AG04449 (cell line): ENCODE data around the gene HSPB7.
"Not testable (repeated sequence)": the region's sequence is repeated elsewhere in the genome, so short reads cannot be mapped to it uniquely, and the experiment has no call there.

ENCODE experiments used
- CTCF ChIA-PET: fragments of 350-600 bp; formaldehyde crosslinking; extraction: SDS; loops from one replicate; lab custom pipeline; 2021; ENCODE audit warnings: antibody characterized with exemption; lab: Yijun Ruan, JAX
- POLR2A ChIA-PET: fragments of 400-600, 350-600 bp; formaldehyde crosslinking; extraction: SDS; loops from one replicate; lab custom pipeline; 2020; ENCODE audit warnings: antibody characterized with exemption, inconsistent platforms; lab: Yijun Ruan, JAX
- DNase-seq: peaks from one replicate; pipeline ENCODE4 v3.0.0-alpha.2; 2010; ENCODE audit warnings: low read depth, low spot score
- H3K4me3 ChIP-seq: 2 replicates; pipeline ENCODE4 v1.5.1; 2011; ENCODE audit warnings: low read depth, mild to moderate bottlenecking, control low read depth, low read length
- TF ChIP-seq, protein P1 (sequence below): IDR thresholded peaks from one replicate; pipeline ENCODE4 v1.5.1; 2011; ENCODE audit warnings: mild to moderate bottlenecking, moderate library complexity, low read length, control low read depth, inconsistent platforms; ENCODE audit not compliant: insufficient read depth; ENCODE audit errors: missing control alignments

HSPB7 gene

DNA sequence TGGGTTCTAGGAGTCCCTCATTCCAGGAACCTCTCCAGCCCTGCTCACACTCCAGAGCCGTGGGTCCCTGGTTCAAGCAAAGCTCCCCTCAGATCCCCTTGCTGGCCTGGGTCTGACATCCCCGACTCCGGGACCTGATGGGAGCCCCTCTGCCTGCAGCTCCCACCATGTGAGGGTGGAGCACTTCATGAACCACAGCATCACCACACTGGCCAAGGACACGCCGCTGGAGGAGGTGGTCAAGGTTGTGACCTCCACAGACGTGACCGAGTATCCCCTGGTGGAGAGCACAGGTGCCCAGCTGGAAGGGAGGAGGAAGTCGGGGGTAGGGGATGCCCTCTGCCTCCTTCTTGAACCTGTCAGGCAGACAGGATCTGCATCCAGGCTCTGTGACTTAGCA, 13.7 kb upstream of the HSPB7 start:
- H3K4me3 ChIP-seq: no peak overlapping the region
- no peak for DNase-seq
- TF ChIP-seq, protein P1, sequence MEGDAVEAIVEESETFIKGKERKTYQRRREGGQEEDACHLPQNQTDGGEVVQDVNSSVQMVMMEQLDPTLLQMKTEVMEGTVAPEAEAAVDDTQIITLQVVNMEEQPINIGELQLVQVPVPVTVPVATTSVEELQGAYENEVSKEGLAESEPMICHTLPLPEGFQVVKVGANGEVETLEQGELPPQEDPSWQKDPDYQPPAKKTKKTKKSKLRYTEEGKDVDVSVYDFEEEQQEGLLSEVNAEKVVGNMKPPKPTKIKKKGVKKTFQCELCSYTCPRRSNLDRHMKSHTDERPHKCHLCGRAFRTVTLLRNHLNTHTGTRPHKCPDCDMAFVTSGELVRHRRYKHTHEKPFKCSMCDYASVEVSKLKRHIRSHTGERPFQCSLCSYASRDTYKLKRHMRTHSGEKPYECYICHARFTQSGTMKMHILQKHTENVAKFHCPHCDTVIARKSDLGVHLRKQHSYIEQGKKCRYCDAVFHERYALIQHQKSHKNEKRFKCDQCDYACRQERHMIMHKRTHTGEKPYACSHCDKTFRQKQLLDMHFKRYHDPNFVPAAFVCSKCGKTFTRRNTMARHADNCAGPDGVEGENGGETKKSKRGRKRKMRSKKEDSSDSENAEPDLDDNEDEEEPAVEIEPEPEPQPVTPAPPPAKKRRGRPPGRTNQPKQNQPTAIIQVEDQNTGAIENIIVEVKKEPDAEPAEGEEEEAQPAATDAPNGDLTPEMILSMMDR: no peak
- POLR2A ChIA-PET: no interaction called here
- CTCF ChIA-PET: interaction anchor here (0.7 to 3.5 kb wide), 10 partner anchors 12 to 240 kb away, joined by 3 to 44 read pairs (median 9); partner anchors contain the start of gene SRARP

DNA sequence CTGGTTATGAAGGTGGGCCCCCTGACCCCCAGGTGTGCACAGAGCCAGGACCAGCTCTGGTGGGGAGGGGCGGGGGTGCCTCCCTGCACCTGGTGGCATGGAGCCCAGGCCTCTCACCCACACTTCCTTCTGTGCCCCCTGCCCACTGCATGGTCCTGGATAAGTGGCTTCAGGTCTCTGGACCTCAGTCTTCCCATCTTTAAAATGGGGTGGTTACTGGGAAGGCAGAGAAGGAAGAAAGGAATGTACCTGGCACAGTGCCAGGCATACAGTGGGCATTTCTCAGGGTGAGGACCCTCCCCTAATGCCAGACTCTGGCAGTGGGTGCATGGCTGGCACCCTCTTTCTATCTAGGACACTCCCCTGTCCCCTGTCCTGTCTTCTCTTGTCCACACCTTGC, 11.4 kb upstream of the HSPB7 start:
- ChIA-PET CTCF (interaction anchor here (1.1 kb wide), 1 partner anchor 237 kb away, joined by 5 read pairs; no protein-coding TSS in a partner anchor), POLR2A (no interaction called here)
- H3K4me3 ChIP-seq: no peak overlapping the region
- TF ChIP-seq, protein P1: no peak
- DNase-seq: no peak

DNA sequence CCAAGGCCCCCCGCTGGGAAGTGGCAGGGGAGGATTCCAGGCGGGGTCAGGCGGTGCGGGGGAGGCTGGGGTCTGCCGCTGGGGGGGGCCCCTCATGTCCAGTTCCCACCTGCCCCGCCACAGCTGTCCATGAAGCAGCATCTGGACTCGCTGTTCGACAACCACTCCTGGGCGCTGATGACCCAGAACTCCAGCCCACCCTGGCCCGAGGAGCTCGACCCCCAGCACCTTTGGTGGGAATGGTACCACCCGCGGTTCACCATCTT, 11.1 kb upstream of the HSPB7 start:
- POLR2A ChIA-PET, DNase-seq, H3K4me3 ChIP-seq: not testable (repeated sequence)
- CTCF ChIA-PET: interaction anchor here (1.1 kb wide), 1 partner anchor 237 kb away, joined by 5 read pairs; no protein-coding TSS in a partner anchor

DNA sequence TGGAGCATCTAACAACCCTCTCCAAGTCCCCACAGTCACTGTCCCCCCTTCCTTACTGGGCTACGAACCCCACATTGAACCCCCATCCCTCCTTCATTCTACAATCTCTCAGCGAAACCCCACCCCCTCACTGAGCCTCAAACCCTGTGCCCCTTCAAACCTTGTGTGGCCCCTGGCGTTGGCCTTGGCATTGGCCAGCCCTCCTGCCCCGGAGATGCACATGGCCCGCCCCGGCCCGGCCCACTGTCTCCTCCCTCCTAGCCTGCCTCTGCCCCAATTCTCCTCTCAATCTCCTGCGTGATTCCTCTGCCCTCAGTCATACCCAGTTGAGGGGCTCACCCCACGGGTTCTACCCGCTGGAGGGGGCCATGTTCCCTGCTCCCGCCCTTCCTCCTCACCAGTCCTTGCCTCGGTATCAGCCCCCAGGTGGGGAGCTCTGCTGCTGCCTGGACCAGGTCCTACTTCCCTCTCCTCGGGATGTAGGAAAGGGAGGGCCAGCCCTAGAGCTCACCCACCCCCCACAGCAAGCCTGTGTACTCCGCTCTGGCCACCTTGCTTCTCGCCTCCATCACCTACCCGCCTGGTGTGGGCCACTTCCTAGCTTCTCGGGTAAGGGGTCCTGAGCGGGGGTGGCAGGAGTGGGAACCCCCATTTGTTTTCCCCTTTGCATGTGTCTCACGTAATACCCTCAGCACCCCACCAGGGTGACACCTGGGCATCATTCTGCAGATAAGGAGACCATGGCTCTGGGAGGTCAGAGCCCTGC, 10.6 kb upstream of the HSPB7 start:
- POLR2A ChIA-PET: no interaction called here
- DNase-seq: no peak
- CTCF ChIA-PET: interaction anchor here (1.1 to 1.2 kb wide), 2 partner anchors 18 to 236 kb away, joined by 4 to 5 read pairs; no protein-coding TSS in a partner anchor
- H3K4me3 ChIP-seq: no peak overlapping the region
- TF ChIP-seq, protein P1: no peak

DNA sequence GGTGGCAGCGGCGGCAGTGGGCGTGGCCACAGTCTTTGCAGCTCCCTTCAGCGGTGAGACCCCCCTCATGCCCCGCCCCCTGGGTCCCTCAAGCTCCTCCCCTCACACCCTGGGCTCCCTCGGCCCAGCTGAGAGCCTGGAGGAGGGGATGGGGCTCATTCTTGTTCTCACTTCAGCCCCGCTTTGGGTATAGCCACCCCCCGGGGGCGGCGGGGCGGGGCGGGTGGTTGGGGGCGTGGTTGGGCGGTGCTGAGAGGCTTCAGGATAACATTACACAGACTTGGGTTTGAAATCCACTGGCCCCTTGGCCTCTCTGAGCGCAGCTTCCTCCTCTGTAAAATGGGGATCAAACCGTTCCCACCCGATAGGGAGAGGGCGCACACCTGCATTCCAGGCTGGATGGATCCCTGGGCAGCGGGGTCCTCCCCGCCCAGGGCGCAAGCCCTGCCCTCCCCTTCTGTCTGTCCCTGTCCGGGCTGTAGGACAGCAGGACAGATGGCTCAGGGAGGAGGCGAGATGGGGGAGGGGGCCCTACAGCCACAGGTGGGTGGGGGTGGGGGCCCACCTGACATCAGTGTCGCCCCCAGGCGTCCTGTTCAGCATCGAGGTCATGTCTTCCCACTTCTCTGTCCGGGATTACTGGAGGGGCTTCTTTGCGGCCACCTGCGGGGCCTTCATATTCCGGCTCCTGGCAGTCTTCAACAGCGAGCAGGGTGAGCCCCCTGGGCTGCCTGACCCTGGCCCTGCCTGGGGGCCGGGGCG, 9.1 kb upstream of the HSPB7 start:
- TF ChIP-seq, protein P1: no peak
- ChIA-PET CTCF (interaction anchor here (0.8 to 1.7 kb wide), 3 partner anchors 9 to 235 kb away, joined by 3 to 5 read pairs (median 5); partner anchors contain the start of gene HSPB7), POLR2A (no interaction called here)
- H3K4me3 ChIP-seq: peak overlapping the region; percentile 10
- DNase-seq: no peak

DNA sequence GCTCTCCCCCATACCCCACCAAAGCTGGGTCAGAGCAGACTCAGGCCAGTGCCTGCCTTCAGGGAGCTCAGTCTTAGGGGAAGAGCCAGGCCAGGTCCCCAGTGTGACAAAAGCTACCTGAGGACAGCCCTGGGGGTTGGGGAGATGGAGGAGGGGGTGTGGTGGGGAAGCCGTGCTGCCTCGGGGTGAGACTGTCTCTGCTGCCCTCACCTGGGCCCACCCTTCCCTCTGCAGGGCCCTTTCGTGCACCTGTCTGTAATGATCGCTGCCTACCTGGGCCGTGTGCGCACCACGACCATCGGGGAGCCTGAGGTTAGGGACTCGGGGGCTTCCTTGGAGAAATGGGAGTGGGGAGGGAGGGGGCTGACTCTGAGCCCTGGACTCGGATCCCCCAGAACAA, 8.5 kb upstream of the HSPB7 start:
- DNase-seq, POLR2A ChIA-PET, H3K4me3 ChIP-seq: not testable (repeated sequence)
- CTCF ChIA-PET: interaction anchor here (0.8 to 1.9 kb wide), 7 partner anchors 8 to 234 kb away, joined by 3 to 11 read pairs (median 5); partner anchors contain the start of gene HSPB7

DNA sequence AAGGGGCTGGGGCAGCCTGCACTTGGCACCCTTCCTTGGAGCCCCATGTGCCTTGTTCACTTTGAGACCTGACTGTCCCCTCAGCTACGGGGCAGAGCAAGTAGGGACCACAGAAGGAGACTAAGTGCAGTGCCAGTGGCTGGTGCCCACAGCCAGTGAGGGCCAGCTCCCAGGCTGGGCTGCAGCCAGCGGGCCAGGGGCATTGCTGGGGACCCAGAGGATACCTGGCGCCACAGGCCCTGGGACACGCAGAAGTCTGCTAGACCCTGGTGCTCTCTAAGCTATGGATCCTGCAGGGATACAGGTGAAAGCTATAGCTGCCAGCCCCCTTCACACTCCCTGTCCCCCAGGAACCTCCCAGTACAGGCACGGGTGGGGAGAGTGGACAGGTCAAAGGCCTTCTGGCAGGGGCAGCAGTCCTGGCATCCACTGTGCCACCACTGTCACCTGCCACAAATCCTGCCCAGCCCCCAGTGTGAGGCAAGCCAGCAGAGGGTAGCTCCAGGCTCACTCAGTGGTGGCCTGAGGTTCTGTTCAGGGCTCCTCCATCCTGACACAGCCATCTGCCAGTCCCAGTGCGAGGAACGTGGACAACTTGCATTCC, 5.3 kb upstream of the HSPB7 start:
- CTCF ChIA-PET: interaction anchor here (8.1 kb wide), 1 partner anchor 15 kb away, joined by 97 read pairs; no protein-coding TSS in a partner anchor
- no peak for DNase-seq
- POLR2A ChIA-PET: no interaction called here
- H3K4me3 ChIP-seq: no peak overlapping the region
- TF ChIP-seq, protein P1: no peak
